SK-N-SH (cell line): ENCODE data around the gene EDA.
A peak's percentile ranks its signal among the peaks of the same experiment; 100 is the strongest.

ENCODE experiments used
- EZH2phosphoT487 ChIP-seq: fragments of 200-600 bp; sonication (generic); IDR thresholded peaks from 2 replicates; pipeline ENCODE4 v1.6.1; 2017; ENCODE audit warnings: low read depth, mixed run types, mild to moderate bottlenecking, antibody characterized with exemption, moderate library complexity, borderline replicate concordance
- TF ChIP-seq, protein P1 (sequence below): fragments of 200-600 bp; sonication (generic); IDR thresholded peaks from 2 replicates; pipeline ENCODE4 v1.6.1; 2017; ENCODE audit warnings: antibody characterized with exemption, mild to moderate bottlenecking, moderate library complexity

DNA sequence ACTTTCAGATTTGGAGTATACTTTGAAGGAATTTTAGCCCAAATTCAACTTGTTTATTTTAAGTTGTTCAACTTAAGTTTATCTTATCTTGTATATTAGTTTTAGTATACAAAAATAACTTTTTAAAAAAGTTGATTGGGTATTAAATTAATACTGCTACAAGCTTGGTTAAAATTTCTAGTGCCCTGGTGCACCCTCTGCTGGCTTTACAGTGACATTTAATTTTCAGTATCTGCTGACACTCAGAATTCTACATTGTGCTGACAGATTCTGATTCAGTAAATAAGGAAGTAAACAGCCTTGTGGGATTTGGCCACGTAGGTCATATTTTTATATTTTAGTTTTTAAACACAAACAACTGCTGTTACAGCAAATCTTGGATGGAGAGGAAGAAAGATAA is 2.9 kb downstream of the EDA start:
- TF ChIP-seq, protein P1, sequence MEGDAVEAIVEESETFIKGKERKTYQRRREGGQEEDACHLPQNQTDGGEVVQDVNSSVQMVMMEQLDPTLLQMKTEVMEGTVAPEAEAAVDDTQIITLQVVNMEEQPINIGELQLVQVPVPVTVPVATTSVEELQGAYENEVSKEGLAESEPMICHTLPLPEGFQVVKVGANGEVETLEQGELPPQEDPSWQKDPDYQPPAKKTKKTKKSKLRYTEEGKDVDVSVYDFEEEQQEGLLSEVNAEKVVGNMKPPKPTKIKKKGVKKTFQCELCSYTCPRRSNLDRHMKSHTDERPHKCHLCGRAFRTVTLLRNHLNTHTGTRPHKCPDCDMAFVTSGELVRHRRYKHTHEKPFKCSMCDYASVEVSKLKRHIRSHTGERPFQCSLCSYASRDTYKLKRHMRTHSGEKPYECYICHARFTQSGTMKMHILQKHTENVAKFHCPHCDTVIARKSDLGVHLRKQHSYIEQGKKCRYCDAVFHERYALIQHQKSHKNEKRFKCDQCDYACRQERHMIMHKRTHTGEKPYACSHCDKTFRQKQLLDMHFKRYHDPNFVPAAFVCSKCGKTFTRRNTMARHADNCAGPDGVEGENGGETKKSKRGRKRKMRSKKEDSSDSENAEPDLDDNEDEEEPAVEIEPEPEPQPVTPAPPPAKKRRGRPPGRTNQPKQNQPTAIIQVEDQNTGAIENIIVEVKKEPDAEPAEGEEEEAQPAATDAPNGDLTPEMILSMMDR = peak; percentile 62
- TF ChIP-seq EZH2phosphoT487 = no peak
